Spleen (tissue), 11 donors: Measurements from ENCODE around the gene LASP1. TPM values are rescaled to one million over a fixed set of nuclear protein-coding genes. Genes with fewer than 3 reads are reported as not detected.
"Not testable (repeated sequence)": the region's sequence is repeated elsewhere in the genome, so short reads cannot be mapped to it uniquely, and the experiment has no call there.

Source experiments
- DNase-seq: peaks from one replicate; pipeline ENCODE4 v3.0.0-alpha.2; 2020
- H3K27ac ChIP-seq, 8 donors: fragments of 200-600 bp; sonication (generic) in 7 of 8; 1 replicate in 4 of 8; 2 replicates in 4 of 8; pipeline versions ENCODE4 v1.5.0 to v1.8.0; 2016 to 2021; ENCODE audit warnings: inconsistent platforms in 4 of 8, mild to moderate bottlenecking in 4 of 8, moderate library complexity in 1 of 8
- H3K27me3 ChIP-seq, 7 donors: fragments of 200-600 bp; sonication (generic) in 6 of 7; replicated peaks in 1 of 7; 1 replicate in 4 of 7; 2 replicates in 3 of 7; pipeline versions ENCODE4 v1.5.0 to v1.8.0; 2016 to 2021; ENCODE audit warnings: inconsistent platforms in 3 of 7, mild to moderate bottlenecking in 1 of 7
- H3K36me3 ChIP-seq, 6 donors: fragments of 200-600 bp; sonication (generic) in 5 of 6; 1 replicate in 4 of 6; 2 replicates in 2 of 6; pipeline versions ENCODE4 v1.5.0 to v1.8.0; 2016 to 2021; ENCODE audit warnings: inconsistent platforms in 2 of 6
- H3K4me1 ChIP-seq, 6 donors: fragments of 200-600 bp; sonication (generic) in 5 of 6; 1 replicate in 3 of 6; 2 replicates in 3 of 6; pipeline versions ENCODE4 v1.5.0 to v1.8.0; 2016 to 2021; ENCODE audit warnings: inconsistent platforms in 3 of 6
- H3K4me3 ChIP-seq, 8 donors: fragments of 200-600 bp; sonication (generic) in 7 of 8; 1 replicate in 4 of 8; 2 replicates in 4 of 8; pipeline versions ENCODE4 v1.5.0 to v1.8.0; 2016 to 2021; ENCODE audit warnings: inconsistent platforms in 4 of 8, mild to moderate bottlenecking in 4 of 8, moderate library complexity in 2 of 8
- H3K9me3 ChIP-seq, 8 donors: fragments of 200-600 bp; sonication (generic) in 7 of 8; 1 replicate in 4 of 8; 2 replicates in 4 of 8; pipeline versions ENCODE4 v1.5.0 to v1.8.0; 2016 to 2021; ENCODE audit warnings: inconsistent platforms in 4 of 8
- CTCF ChIP-seq, 11 experiments: fragments of 200-600 bp in 7 of 11; fragments of 450-650 bp in 4 of 11; sonication (generic) in 4 of 11; IDR thresholded peaks in 8 of 11; conservative IDR thresholded peaks in 3 of 11; 1 replicate in 7 of 11; 2 replicates in 4 of 11; pipeline versions ENCODE4 v1.4.0 to v1.8.0; 2016 to 2021; ENCODE audit warnings: antibody characterized with exemption in 11 of 11, inconsistent platforms in 4 of 11, mild to moderate bottlenecking in 1 of 11
- POLR2A ChIP-seq, 3 donors: fragments of 450-650 bp; IDR thresholded peaks; one replicate each; pipeline ENCODE4 v1.5.1; 2017; ENCODE audit warnings: antibody characterized with exemption in 3 of 3, mild to moderate bottlenecking in 1 of 3
- POLR2AphosphoS5 ChIP-seq, 3 donors: sonication (generic); formaldehyde crosslinking; IDR thresholded peaks; one replicate each; pipeline ENCODE4 v1.5.1; 2017; ENCODE audit warnings: antibody characterized with exemption in 3 of 3
- WGBS, 5 donors: extraction: QIAGEN DNeasy Blood & Tissue Kit in 3 of 5; methylation state at CpG; one replicate each; pipeline versions ENCODE4 v1.1.5 to v1.1.7; 2013 to 2018; 5-methylcytosine and 5-hydroxymethylcytosine counted together
- intact Hi-C: fragments of 100-400 bp; cut with DNase I; formaldehyde crosslinking; loops from one replicate; pipeline ENCODE4 v1.15.0; 2023; ENCODE audit warnings: low total_unique reads
- polyA plus RNA-seq, 3 donors: library from polyadenylated mRNA; stranded (reverse); fragments of 200-250 nt; gene quantifications; one replicate each; pipeline ENCODE4 v1.2.1, GENCODE V29; 2013
- total RNA-seq, 7 donors: library from RNA; depleted of rRNA in 3 of 7; stranded (reverse); fragments of >200 nt in 3 of 7; fragmentation: NEBNext Ultra II Directional in 4 of 7; extraction: Animal tissue kit (Norgen Biotek cat#: 25700) in 4 of 7; gene quantifications; one replicate each; pipeline versions ENCODE4 v1.1.0 to v1.2.1, GENCODE V29; 2016 to 2021
- donor health status: healthy with polysubstance abuse.
- donor health status: DM: no; HTN: no; CAD: no; lungs with moderate emphysema.
- donor health status: DM: no; HTN: no; CAD: no.
- donor health status: Bipolar disorder and iron deficiency.
- donor health status: healthy.
- donor health status: DM: no; HTN: no; CAD: no.
- donor health status: DM: yes; HTN: yes; CAD: no.

LASP1 gene
- total and polyA plus RNA-seq, 10 donors: 38.8 to 196 (median 143) TPM

- Histone ChIP-seq H3K4me1 (peaks cover 27 to 58% (median 41%) of the 10 kb centered on the region in 6 donors), H3K36me3 (peaks cover 0 to 65% (median 59%) of the 10 kb centered on the region in 6 donors), H3K27me3 (no peaks in the 10 kb centered on the region), H3K4me3 (peak overlapping the region in 7 of 8 donors; percentile 56 to 82 (median 66)), H3K9me3 (no peaks in the 10 kb centered on the region), H3K27ac (peak overlapping the region in 4 of 8 donors; percentile 92 to 98 (median 96))
- DNase-seq: no peak
- no peak for TF ChIP-seq POLR2AphosphoS5 (IDR thresholded peaks at IDR 0.05)
- intact Hi-C loops: no loop called here
- WGBS, 5 donors: 28 to 52% (median 35%) methylated on average over 2 of the region's 2 CpGs
Measured at GRCh38 chr17:38851434-38851833, 18.4 kb upstream of the LASP1 start.

GRCh38 chr17:38852771-38853291 lies 17.0 kb upstream of the LASP1 start:
- Histone ChIP-seq H3K36me3 (peaks cover 0 to 51% (median 46%) of the 10 kb centered on the region in 6 donors), H3K4me3 (peak overlapping the region; percentile 56 to 82 (median 63)), H3K27ac (peak overlapping the region; percentile 92 to 98 (median 96)), H3K9me3 (no peaks in the 10 kb centered on the region), H3K4me1 (peaks cover 27 to 58% (median 41%) of the 10 kb centered on the region in 6 donors), H3K27me3 (no peaks in the 10 kb centered on the region)
- no peak for TF ChIP-seq POLR2A (IDR thresholded peaks at IDR 0.05)
- intact Hi-C loops: no loop called here
- WGBS, 5 donors: 1 to 2% (median 1%) methylated on average over 19 of the region's 19 CpGs
- no peak for DNase-seq

- peaks cover 27 to 57% (median 41%) of the 10 kb centered on the region in 6 donors for H3K4me1 ChIP-seq
- H3K4me3 ChIP-seq: peak within 1 kb of the TSS; percentile 56 to 82 (median 63)
- peak; percentile 27 to 92 (median 89) for TF ChIP-seq POLR2A (IDR thresholded peaks at IDR 0.05)
- peak; percentile 94 to 99 (median 96) for TF ChIP-seq POLR2AphosphoS5 (IDR thresholded peaks at IDR 0.05)
- peak in 1 of 11 experiments; percentile 18 for TF ChIP-seq CTCF (IDR thresholded peaks at IDR 0.05 in 8 of 11, conservative IDR thresholded peaks at IDR 0.05 in 3 of 11)
- intact Hi-C loops: no loop called here
- peaks cover 0 to 44% (median 39%) of the 10 kb centered on the region in 6 donors for H3K36me3 ChIP-seq
- H3K9me3 ChIP-seq: no peaks in the 10 kb centered on the region
- whole genome bisulfite sequencing, 5 donors: 0 to 1% (median 0%) methylated on average over 47 to 48 of the region's 48 CpGs
- H3K27ac ChIP-seq: peak within 1 kb of the TSS; percentile 92 to 98 (median 96)
- H3K27me3 ChIP-seq: no peaks in the 10 kb centered on the region
- peak; percentile 96 for DNase-seq
Measured at GRCh38 chr17:38853292-38854219, 16.3 kb upstream of the LASP1 start, which contains the start of gene RPL23. RPL23 (minus strand) TSS chr17:38853721; CDS start chr17:38853710, 11 bp downstream.

GRCh38 chr17:38855101-38855714 lies 14.7 kb upstream of the LASP1 start:
- Histone ChIP-seq H3K36me3 (peaks cover 0 to 27% (median 23%) of the 10 kb centered on the region in 6 donors), H3K4me1 (peaks cover 27 to 40% (median 34%) of the 10 kb centered on the region in 6 donors)
- DNase-seq, H3K9me3 ChIP-seq, H3K27me3 ChIP-seq, H3K27ac ChIP-seq, H3K4me3 ChIP-seq, intact Hi-C loops: not testable (repeated sequence)
- WGBS, 5 donors: 91 to 95% (median 95%) methylated on average over 28 of the region's 28 CpGs

GRCh38 chr17:38857271-38857670 lies 12.6 kb upstream of the LASP1 start:
- H3K9me3 ChIP-seq: no peaks in the 10 kb centered on the region
- H3K4me3 ChIP-seq: no peak overlapping the region
- H3K27ac ChIP-seq: no peak overlapping the region
- no peak for TF ChIP-seq POLR2AphosphoS5 (IDR thresholded peaks at IDR 0.05)
- no peak for TF ChIP-seq POLR2A (IDR thresholded peaks at IDR 0.05)
- no peak for TF ChIP-seq CTCF (IDR thresholded peaks at IDR 0.05 in 8 of 11, conservative IDR thresholded peaks at IDR 0.05 in 3 of 11)
- 77 to 92% (median 80%) methylated on average over 5 of the region's 5 CpGs for WGBS, 5 donors
- no peaks in the 10 kb centered on the region for H3K27me3 ChIP-seq
- H3K4me1 ChIP-seq: peaks cover 7 to 20% (median 13%) of the 10 kb centered on the region in 6 donors
- H3K36me3 ChIP-seq: peaks cover 0 to 7% (median 2%) of the 10 kb centered on the region in 6 donors
- intact Hi-C loops: no loop called here
- no peak for DNase-seq
